Skin of body (tissue), 2 donors: ENCODE results near the gene DAB1. TPM values are rescaled to one million over a fixed set of nuclear protein-coding genes. Genes with fewer than 3 reads are reported as not detected.

Experiments used
- DNase-seq: peaks from one replicate; lab custom pipeline; 2025; lab: John Stamatoyannopoulos, UW
- total RNA-seq: library from RNA; depleted of rRNA; stranded (reverse); fragments of >200 nt; gene quantifications from one replicate; pipeline ENCODE4 v1.2.3, GENCODE V29; 2014

Gene DAB1
- total RNA-seq: 1.4 TPM

GRCh38 chr1:57423656-57424211 lies at the start of gene DAB1:
TSS of gene DAB1 (minus strand) at chr1:57424060. CDS start at chr1:57291030, 133,030 bp downstream.
- DNase-seq: no peak

DNA sequence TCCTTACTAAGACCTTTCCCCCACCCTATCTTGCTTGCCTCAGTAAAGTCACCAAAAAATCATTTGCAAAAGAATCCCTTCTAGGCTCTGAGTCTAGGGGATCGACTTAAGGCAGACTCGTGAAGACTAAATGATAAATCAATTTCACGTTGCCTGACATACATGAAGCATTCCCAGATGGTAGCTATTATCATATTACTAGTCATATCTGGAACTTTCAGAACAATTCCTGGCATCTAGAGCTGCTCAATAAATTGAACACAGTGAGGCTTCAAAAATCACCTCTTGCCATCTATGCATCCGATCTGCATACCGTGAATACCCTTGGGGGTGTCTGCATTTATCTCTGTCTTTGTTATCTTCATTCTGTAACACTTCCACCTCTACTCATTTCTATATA lies 49.6 kb upstream of the DAB1 start:
- peak; percentile 54 for DNase-seq

GRCh38 chr1:57471995-57472394 lies 48.1 kb upstream of the DAB1 start:
- DNase-seq: no peak

GRCh38 chr1:57470036-57470435 lies 46.2 kb upstream of the DAB1 start:
- no peak for DNase-seq

DNA sequence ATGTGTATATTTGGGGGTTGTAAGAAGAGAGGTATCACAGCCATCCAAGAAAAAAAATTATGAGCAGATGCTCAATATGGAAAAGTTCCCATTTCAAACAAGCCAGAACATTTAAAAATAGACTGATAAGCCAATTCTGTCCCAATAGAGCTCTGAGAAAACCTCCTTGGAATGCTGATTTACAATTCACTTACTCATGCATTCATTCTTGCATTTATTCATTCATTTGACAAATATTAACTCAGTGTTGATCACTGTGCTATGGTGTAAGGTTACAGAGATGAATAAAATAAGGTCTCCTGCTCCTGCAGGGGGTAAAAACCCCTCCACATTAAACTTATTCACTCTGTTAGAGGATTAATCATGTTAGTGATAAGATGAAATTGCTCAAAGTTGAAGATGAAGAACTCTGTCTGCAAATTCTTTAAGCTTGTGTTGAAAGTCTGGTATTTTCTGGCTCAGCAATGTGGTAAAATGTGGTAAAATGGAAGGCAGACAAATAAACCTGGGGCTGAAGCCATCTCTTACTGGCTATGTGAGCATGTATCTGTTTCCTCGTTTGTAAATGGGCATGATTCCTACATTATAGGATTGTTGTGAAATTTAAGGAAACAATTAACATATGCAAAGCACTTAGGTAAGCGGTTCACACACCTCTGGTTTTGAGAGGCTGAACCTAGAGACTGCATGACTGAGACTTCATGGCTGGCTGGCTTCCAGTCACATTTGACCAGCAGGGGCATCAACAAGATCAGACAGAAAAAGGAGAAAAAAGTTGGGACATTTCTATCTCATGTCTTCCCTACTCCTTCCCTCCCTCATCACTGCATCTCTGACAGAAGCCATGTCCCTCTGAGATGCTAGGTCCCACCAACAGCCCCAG lies 45.0 kb upstream of the DAB1 start:
- DNase-seq: peak; percentile 80

DNA sequence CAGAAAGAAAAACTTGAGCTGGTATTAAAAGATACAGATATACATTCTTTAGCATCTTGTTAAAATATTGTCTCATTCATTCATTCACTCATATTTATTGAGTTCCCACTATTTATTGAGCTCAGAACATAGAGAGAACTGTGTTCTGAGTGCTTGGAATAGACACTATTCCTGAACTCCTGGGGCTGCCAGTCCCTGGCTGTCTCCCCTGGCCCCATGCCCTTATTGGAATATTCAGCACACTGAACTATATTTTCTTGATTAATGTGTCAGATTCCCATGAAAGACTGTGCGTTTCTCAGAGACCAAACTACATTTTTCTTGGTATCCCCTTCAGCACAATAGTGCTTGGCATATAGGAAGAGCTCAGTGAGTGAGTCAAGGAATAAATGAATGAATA lies 44.0 kb upstream of the DAB1 start:
- DNase-seq: no peak

GRCh38 chr1:57464756-57465155 lies 40.9 kb upstream of the DAB1 start:
- no peak for DNase-seq

- DNase-seq: no peak
These were observed 39.5 kb upstream of the DAB1 start for GRCh38 chr1:57463343-57463742.

GRCh38 chr1:57461405-57461804 lies 37.5 kb upstream of the DAB1 start:
- no peak for DNase-seq

DNA sequence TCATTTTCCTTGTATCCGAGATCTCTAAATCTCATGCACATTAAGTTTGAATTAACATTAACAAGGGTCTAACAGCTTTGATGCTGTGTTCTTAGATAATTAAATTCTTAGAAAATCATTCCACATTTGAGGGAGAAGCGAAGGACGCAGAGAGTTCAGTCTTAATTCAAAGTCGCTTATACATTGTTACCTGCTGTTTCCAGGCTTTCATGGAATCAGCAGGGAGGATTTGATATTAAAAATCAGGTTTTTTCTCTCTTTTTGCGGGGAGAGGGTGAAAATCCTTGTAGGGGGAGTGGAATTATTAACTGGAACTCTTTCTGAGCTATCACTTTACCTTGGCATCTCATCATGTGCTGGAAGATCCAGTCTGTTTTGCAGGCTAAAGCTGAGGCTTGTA lies 27.7 kb upstream of the DAB1 start:
- no peak for DNase-seq

DNA sequence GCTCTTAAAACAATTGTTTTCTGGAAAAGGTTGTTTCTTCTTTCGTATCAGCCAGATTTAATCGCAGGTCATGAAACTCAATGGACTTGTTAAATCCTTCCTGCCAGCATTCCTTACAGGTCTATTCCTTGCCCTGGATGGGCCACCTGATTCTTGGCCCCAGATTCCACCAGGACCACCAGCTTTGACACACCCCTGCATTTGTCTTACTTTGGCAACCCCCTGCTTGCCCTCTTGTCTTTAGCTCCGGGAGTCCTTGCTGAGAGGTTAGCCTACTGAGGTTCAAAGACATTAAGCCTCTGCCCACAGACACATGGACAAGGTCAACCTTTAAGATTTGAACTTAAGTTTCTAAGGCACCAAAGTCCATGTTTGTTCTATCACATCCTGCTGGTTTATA lies 27.1 kb upstream of the DAB1 start:
- DNase-seq: no peak

- no peak for DNase-seq
These were observed 23.7 kb upstream of the DAB1 start for GRCh38 chr1:57447551-57447950.

DNA sequence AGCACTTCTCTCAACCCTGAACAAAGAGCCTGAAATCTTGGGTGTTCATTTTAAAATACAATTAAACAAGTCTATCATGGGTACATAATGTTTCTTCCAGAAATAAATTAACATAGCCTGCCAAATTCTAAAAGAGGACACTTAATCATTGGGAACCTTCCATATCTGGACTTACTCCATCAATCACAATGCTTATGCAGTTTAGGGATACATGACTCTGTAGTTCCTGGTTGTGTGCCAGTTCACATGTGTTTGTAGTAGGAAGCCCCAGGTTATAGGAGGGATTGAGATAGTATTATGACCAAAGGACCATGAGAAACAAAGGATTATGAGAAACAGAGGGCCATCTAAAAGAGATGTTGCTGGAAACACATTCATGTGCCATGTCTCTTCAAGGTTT lies 19.1 kb upstream of the DAB1 start:
- no peak for DNase-seq

DNA sequence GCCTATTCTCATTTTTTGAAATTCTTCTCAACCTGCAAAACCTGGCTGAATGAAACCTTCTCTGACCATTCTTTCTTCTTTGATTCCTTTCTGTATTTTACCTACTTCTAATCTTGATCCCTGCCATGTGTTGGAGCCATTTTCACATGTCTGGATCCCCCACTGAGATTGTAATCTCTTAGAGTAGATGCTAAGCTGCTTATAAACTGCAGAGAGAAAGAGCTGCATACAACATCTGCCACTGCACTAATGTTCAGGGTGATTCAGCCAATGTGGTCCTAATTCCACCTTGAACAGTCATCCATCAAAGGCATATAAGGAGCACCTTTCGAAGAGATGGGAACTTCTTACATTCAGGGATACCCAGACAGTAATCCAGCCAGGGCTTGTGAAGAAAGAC lies 16.2 kb upstream of the DAB1 start:
- no peak for DNase-seq

DNA sequence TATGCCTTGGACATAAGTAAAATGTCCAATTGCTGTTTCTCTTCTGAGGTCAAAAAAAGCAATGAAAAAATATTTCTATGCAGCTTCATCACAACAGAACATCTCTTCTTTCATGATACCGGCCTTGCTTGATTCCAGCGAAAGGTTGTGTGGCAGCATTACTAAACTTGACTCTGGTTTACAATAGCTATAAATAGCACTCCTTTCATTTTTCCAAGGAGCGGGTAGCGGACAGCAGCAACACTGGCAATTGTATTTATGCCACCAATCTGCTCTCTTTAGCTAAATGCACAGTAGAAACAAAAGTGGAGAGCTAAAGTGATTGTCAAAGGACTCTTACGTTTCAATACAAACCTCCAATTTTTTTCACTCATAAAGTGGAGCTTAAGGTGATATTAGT lies 7.5 kb upstream of the DAB1 start:
- no peak for DNase-seq

- no peak for DNase-seq
These were observed 569 bp upstream of the DAB1 start for GRCh38 chr1:57424231-57425027.

DNA sequence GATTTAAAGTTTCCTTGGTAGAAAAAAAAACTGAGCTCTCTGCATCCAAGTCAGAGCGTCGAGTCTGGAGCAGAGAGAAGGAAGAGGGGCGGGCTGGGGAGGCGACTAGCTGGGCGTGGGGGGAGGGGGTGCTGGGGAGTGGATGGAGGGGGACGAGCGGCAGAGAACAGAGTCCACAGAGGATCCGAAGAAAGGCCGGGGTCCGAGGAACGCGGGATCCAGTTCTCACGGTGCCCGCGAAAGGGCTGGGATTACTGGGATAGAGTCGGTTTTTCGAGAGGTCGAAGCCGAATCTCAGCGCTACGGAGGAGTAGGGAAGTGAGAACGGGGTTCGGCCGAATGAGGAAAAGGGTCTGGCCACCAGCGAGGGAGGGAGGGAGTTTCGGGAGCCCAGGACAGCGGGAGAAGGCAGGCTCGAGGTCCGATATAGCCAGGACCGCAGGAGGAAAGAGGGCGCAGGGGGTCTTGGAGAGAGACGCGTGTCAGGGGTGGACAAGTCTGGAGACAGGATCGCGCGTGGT lies 665 bp downstream of the DAB1 start:
- DNase-seq: no peak

DNA sequence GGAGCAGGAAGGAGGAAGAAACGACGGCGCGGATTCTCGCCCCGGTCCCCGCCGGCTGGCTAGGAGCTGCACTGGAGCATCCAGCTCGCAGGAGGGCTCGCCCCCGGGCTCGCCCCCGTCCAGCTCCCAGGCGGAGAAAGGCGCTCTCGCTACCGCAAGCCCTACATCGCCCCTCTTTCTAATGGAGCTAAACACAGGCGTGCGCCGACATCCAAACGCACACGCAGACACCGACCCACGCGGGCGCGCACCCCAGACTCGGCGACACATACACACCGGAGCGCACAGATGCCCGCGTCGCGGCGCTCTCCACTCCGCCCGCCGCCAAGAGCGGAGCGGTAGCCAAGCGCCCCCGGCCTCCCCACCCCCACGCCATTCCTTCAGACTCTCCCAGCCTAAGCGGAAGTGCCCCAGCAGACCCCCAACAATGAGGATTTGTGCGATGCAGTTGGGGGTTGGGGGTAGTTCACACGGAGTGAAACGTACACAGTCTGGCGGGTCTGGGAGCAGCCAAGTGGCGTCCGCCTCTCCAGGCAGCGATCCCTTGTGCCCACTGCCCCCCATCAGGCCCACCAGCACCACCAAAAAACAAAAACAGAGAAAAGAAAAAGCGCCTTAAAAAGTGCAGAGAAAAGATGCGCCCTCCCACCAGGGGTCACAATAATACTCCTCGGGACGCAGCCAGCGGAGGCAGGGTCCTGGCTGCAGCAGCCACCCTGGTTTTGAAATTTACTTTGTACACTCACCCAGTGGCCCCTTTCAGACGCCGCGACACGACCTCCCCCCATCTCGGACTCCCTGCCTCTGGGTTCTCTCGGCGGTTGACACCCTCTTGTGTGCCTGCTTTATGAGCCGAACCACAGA lies 1.4 kb downstream of the DAB1 start:
- DNase-seq: no peak

- DNase-seq: no peak
These were observed 2.1 kb downstream of the DAB1 start for GRCh38 chr1:57421806-57422205.

GRCh38 chr1:57420981-57421785 lies 2.7 kb downstream of the DAB1 start:
- DNase-seq: no peak
